ENCODE measurements around the gene APOD.

Gene APOD

DNA sequence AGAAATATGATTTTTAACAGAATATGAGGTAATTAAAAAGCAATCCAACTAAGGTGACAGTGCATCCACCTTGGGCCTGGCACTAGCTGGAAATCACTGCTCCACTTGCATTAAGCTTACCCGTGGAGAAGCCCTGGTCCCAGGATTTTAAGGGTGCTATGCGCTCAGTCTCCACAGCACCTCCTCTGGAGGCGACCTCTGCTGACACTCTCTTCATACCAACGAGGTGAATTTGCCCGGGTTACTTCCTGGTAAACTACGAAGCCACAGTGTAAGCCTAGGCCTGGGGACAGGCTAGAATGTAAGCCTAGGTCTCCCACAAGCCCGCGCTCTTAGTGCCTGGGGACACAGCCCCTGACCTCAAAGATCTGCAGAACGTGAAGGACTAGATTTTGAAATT, 793 bp downstream of the APOD start:
- ATAC-seq, result no peak
- TF ChIP-seq BACH2 (CRISPR knock-in tag; IDR thresholded peaks at IDR 0.05; ENCODE audit: borderline replicate concordance) (no peak), CSRNP3 (CRISPR knock-in tag; IDR thresholded peaks at IDR 0.05) (no peak), RARB (CRISPR knock-in tag; IDR thresholded peaks at IDR 0.05) (no peak), PPARA (CRISPR knock-in tag; IDR thresholded peaks at IDR 0.05; ENCODE audit: borderline replicate concordance) (no peak), ZNF70 (CRISPR knock-in tag; IDR thresholded peaks at IDR 0.05) (no peak), ARNTL (CRISPR knock-in tag; IDR thresholded peaks at IDR 0.05; ENCODE audit: borderline replicate concordance, low read depth) (no peak), OSR1 (CRISPR knock-in tag; IDR thresholded peaks at IDR 0.05) (no peak), CSDC2 (CRISPR knock-in tag; IDR thresholded peaks at IDR 0.05) (no peak), TCF4 (CRISPR knock-in tag; IDR thresholded peaks at IDR 0.05; ENCODE audit: borderline replicate concordance) (no peak), ZC3H10 (CRISPR knock-in tag; IDR thresholded peaks at IDR 0.05) (no peak), ESRRG (CRISPR knock-in tag; IDR thresholded peaks at IDR 0.05) (no peak), ISL1 (CRISPR knock-in tag; IDR thresholded peaks at IDR 0.05) (no peak), ZNF8 (CRISPR knock-in tag; IDR thresholded peaks at IDR 0.05) (no peak), SNAI2 (CRISPR knock-in tag; IDR thresholded peaks at IDR 0.05) (no peak), ZNF565 (CRISPR knock-in tag; conservative IDR thresholded peaks at IDR 0.05; ENCODE audit: low read depth) (no peak), ZFP3 (CRISPR knock-in tag; IDR thresholded peaks at IDR 0.05) (no peak), GLIS3 (CRISPR knock-in tag; IDR thresholded peaks at IDR 0.05) (no peak)
- TF ChIP-seq, protein P1, sequence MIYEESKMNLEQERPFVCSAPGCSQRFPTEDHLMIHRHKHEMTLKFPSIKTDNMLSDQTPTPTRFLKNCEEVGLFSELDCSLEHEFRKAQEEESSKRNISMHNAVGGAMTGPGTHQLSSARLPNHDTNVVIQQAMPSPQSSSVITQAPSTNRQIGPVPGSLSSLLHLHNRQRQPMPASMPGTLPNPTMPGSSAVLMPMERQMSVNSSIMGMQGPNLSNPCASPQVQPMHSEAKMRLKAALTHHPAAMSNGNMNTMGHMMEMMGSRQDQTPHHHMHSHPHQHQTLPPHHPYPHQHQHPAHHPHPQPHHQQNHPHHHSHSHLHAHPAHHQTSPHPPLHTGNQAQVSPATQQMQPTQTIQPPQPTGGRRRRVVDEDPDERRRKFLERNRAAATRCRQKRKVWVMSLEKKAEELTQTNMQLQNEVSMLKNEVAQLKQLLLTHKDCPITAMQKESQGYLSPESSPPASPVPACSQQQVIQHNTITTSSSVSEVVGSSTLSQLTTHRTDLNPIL (CRISPR knock-in tag; IDR thresholded peaks at IDR 0.05; ENCODE audit: low read depth), result no peak
- TF ChIP-seq, protein P2, sequence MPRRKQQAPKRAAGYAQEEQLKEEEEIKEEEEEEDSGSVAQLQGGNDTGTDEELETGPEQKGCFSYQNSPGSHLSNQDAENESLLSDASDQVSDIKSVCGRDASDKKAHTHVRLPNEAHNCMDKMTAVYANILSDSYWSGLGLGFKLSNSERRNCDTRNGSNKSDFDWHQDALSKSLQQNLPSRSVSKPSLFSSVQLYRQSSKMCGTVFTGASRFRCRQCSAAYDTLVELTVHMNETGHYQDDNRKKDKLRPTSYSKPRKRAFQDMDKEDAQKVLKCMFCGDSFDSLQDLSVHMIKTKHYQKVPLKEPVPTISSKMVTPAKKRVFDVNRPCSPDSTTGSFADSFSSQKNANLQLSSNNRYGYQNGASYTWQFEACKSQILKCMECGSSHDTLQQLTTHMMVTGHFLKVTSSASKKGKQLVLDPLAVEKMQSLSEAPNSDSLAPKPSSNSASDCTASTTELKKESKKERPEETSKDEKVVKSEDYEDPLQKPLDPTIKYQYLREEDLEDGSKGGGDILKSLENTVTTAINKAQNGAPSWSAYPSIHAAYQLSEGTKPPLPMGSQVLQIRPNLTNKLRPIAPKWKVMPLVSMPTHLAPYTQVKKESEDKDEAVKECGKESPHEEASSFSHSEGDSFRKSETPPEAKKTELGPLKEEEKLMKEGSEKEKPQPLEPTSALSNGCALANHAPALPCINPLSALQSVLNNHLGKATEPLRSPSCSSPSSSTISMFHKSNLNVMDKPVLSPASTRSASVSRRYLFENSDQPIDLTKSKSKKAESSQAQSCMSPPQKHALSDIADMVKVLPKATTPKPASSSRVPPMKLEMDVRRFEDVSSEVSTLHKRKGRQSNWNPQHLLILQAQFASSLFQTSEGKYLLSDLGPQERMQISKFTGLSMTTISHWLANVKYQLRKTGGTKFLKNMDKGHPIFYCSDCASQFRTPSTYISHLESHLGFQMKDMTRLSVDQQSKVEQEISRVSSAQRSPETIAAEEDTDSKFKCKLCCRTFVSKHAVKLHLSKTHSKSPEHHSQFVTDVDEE (CRISPR knock-in tag; IDR thresholded peaks at IDR 0.05), result no peak

- no peak for ATAC-seq
- TF ChIP-seq CSDC2 (CRISPR knock-in tag; IDR thresholded peaks at IDR 0.05) (no peak), RARB (CRISPR knock-in tag; IDR thresholded peaks at IDR 0.05) (no peak), ARNTL (CRISPR knock-in tag; IDR thresholded peaks at IDR 0.05; ENCODE audit: borderline replicate concordance, low read depth) (no peak), OSR1 (CRISPR knock-in tag; IDR thresholded peaks at IDR 0.05) (no peak), PPARA (CRISPR knock-in tag; IDR thresholded peaks at IDR 0.05; ENCODE audit: borderline replicate concordance) (no peak), ZNF8 (CRISPR knock-in tag; IDR thresholded peaks at IDR 0.05) (no peak), POU6F1 (CRISPR knock-in tag; IDR thresholded peaks at IDR 0.05; ENCODE audit: borderline replicate concordance, low read depth) (no peak)
- TF ChIP-seq, protein P1 (CRISPR knock-in tag; IDR thresholded peaks at IDR 0.05; ENCODE audit: low read depth), result no peak
Measured at GRCh38 chr3:195580744-195581443, 2.8 kb downstream of the APOD start.

DNA sequence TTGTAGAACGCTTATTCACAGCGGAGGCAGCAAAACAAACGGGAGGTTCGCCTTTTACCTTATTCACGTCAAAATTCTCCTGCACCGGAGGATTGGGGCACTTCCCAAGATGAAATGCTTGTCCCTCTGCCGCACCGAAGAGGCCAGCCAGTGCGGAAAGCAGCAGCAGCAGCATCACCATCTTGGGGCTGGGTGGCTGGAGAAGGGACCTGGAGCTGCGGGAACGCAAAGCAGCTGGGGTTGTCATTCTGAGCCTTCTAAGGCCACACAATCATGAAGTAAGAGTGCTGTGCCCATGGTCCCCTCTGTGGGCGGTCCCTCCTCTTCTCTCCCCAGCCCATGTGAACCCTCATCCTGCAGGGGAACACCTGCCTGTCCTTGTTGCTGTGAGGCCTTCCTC, 4.5 kb downstream of the APOD start:
- ATAC-seq, result no peak
- TF ChIP-seq BACH2 (CRISPR knock-in tag; IDR thresholded peaks at IDR 0.05; ENCODE audit: borderline replicate concordance), result no peak
- no peak for TF ChIP-seq GLIS3 (CRISPR knock-in tag; IDR thresholded peaks at IDR 0.05)
- TF ChIP-seq ZC3H10 (CRISPR knock-in tag; IDR thresholded peaks at IDR 0.05), result no peak
- TF ChIP-seq POU6F1 (CRISPR knock-in tag; IDR thresholded peaks at IDR 0.05; ENCODE audit: borderline replicate concordance, low read depth), result no peak
- TF ChIP-seq ZFP30 (CRISPR knock-in tag; IDR thresholded peaks at IDR 0.05), result no peak
- TF ChIP-seq ZNF8 (CRISPR knock-in tag; IDR thresholded peaks at IDR 0.05), result no peak
- TF ChIP-seq ARNTL (CRISPR knock-in tag; IDR thresholded peaks at IDR 0.05; ENCODE audit: borderline replicate concordance, low read depth), result no peak
- no peak for TF ChIP-seq ZFP3 (CRISPR knock-in tag; IDR thresholded peaks at IDR 0.05)
- no peak for TF ChIP-seq ZNF565 (CRISPR knock-in tag; conservative IDR thresholded peaks at IDR 0.05; ENCODE audit: low read depth)
- no peak for TF ChIP-seq ISL1 (CRISPR knock-in tag; IDR thresholded peaks at IDR 0.05)
- no peak for TF ChIP-seq OSR1 (CRISPR knock-in tag; IDR thresholded peaks at IDR 0.05)
- no peak for TF ChIP-seq ESRRG (CRISPR knock-in tag; IDR thresholded peaks at IDR 0.05)
- TF ChIP-seq PATZ1 (CRISPR knock-in tag; IDR thresholded peaks at IDR 0.05; ENCODE audit: borderline replicate concordance), result no peak
- TF ChIP-seq CSRNP3 (CRISPR knock-in tag; IDR thresholded peaks at IDR 0.05), result no peak
